Neutrophil (primary cell): ENCODE data around the gene DGCR8.

Source experiments
- H3K27ac ChIP-seq: fragments of 200-600 bp; sonication (generic); 2 replicates; pipeline ENCODE4 v1.5.1; 2016; ENCODE audit warnings: mild to moderate bottlenecking, moderate library complexity
- H3K27me3 ChIP-seq: fragments of 200-600 bp; sonication (generic); 2 replicates; pipeline ENCODE4 v1.6.0; 2016; ENCODE audit warnings: mild to moderate bottlenecking
- H3K36me3 ChIP-seq: fragments of 200-600 bp; sonication (generic); 2 replicates; pipeline ENCODE4 v1.5.1; 2017
- H3K4me1 ChIP-seq, 2 experiments: fragments of 200-600 bp in 1 of 2; sonication (generic) in 1 of 2; 1 replicate in 1 of 2; 2 replicates in 1 of 2; pipeline versions ENCODE4 v1.5.1 to v1.6.1; 2013 to 2016; ENCODE audit warnings: low read depth in 1 of 2, low read length in 1 of 2, mild to moderate bottlenecking in 1 of 2, moderate library complexity in 1 of 2; ENCODE audit not compliant: control insufficient read depth in 1 of 2, insufficient read depth in 1 of 2
- H3K4me3 ChIP-seq, 2 experiments: fragments of 200-600 bp in 1 of 2; sonication (generic) in 1 of 2; 1 replicate in 1 of 2; 2 replicates in 1 of 2; pipeline ENCODE4 v1.5.1; 2013 to 2016; ENCODE audit warnings: low read depth in 1 of 2, low read length in 1 of 2, mild to moderate bottlenecking in 1 of 2, moderate library complexity in 1 of 2
- H3K9me3 ChIP-seq: fragments of 200-600 bp; sonication (generic); 2 replicates; pipeline ENCODE4 v1.5.1; 2016
- CTCF ChIP-seq: fragments of 200-600 bp; sonication (generic); IDR thresholded peaks from 2 replicates; pipeline ENCODE4 v1.5.1; 2016; ENCODE audit warnings: antibody characterized with exemption

DGCR8 gene

GRCh38 chr22:20056696-20057386 lies 23.2 kb upstream of the DGCR8 start:
- Histone ChIP-seq H3K27ac (no peak overlapping the region), H3K9me3 (no peaks in the 10 kb centered on the region), H3K36me3 (peaks cover 94% of the 10 kb centered on the region), H3K27me3 (no peaks in the 10 kb centered on the region), H3K4me3 (no peak overlapping the region), H3K4me1 (no peaks in the 10 kb centered on the region)
- TF ChIP-seq CTCF = no peak

GRCh38 chr22:20057596-20058268 lies 22.3 kb upstream of the DGCR8 start:
- Histone ChIP-seq H3K4me1 (no peaks in the 10 kb centered on the region), H3K27me3 (no peaks in the 10 kb centered on the region), H3K4me3 (no peak overlapping the region), H3K27ac (no peak overlapping the region), H3K9me3 (no peaks in the 10 kb centered on the region), H3K36me3 (peaks cover 94% of the 10 kb centered on the region)
- no peak for TF ChIP-seq CTCF

GRCh38 chr22:20058989-20059770 lies 20.9 kb upstream of the DGCR8 start:
- H3K27ac ChIP-seq = no peak overlapping the region
- no peaks in the 10 kb centered on the region for H3K27me3 ChIP-seq
- no peaks in the 10 kb centered on the region for H3K4me1 ChIP-seq
- H3K36me3 ChIP-seq = peaks cover 94% of the 10 kb centered on the region
- H3K4me3 ChIP-seq = no peak overlapping the region
- no peaks in the 10 kb centered on the region for H3K9me3 ChIP-seq
- TF ChIP-seq CTCF = no peak

- no peaks in the 10 kb centered on the region for H3K9me3 ChIP-seq
- peaks cover 94% of the 10 kb centered on the region for H3K36me3 ChIP-seq
- TF ChIP-seq CTCF = no peak
- no peak overlapping the region for H3K4me3 ChIP-seq
- H3K27me3 ChIP-seq = no peaks in the 10 kb centered on the region
- H3K27ac ChIP-seq = no peak overlapping the region
- H3K4me1 ChIP-seq = no peaks in the 10 kb centered on the region
These were observed 19.2 kb upstream of the DGCR8 start for GRCh38 chr22:20060700-20061480.

GRCh38 chr22:20061481-20061861 lies 18.6 kb upstream of the DGCR8 start:
- H3K36me3 ChIP-seq = peaks cover 94% of the 10 kb centered on the region
- no peaks in the 10 kb centered on the region for H3K4me1 ChIP-seq
- no peaks in the 10 kb centered on the region for H3K27me3 ChIP-seq
- no peak overlapping the region for H3K4me3 ChIP-seq
- no peak overlapping the region for H3K27ac ChIP-seq
- no peak for TF ChIP-seq CTCF
- H3K9me3 ChIP-seq = no peaks in the 10 kb centered on the region
